ENCODE data around the gene HDAC4.

The HDAC4 gene

GRCh38 chr2:239348563-239349452 lies 52.0 kb downstream of the HDAC4 start:
- no peak for DNase-seq (ENCODE audit: low spot score)

- no peak for DNase-seq (ENCODE audit: low spot score)
These were observed 54.1 kb downstream of the HDAC4 start for GRCh38 chr2:239346676-239347075.

- no peak for DNase-seq (ENCODE audit: low spot score)
These were observed 55.6 kb downstream of the HDAC4 start for GRCh38 chr2:239345251-239345650.

- DNase-seq (ENCODE audit: low spot score), result no peak
These were observed 56.0 kb downstream of the HDAC4 start for GRCh38 chr2:239344857-239345216.

DNA sequence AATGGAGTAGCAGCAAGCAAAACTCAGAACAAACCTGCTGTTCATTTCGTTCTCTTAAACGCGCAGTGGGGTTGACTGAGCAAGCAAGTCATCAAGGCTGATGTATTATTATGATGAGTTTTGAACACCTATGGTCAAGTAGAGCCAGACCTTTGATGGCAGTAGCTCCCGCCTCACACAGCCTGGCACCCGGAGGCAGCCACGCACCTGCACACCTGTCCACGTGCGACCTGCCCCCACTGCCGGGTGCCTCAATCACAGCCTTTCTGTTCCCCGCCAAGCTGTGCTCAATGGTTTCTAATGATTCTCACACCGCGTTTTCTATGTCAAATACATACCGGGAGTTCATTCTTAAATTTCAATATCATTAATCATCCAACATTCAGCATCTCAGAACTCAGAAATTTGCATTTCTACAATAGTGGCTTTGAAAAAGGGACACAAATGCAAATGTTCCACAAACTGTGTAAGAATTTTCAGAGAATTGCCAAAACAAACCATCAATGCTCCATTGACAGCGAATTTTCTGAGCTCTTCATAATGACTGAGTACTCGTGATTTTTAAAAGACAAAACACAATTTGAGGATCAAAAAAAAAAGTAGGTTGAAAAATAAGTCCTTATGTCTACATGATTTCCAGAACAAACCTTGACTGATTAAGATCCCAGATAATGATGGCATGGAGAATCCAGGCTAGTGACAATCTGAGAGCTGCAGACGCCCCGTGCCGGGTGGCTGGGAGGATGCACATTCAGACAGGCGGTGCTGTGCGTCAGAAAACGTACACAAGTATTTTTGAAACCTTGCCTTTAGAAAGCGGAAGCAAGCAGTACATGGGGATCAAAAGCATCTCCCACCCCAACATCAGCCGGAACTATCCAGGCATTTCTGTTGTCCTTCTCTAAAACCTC lies 56.6 kb downstream of the HDAC4 start:
- DNase-seq (ENCODE audit: low spot score), result peak; percentile 60

DNA sequence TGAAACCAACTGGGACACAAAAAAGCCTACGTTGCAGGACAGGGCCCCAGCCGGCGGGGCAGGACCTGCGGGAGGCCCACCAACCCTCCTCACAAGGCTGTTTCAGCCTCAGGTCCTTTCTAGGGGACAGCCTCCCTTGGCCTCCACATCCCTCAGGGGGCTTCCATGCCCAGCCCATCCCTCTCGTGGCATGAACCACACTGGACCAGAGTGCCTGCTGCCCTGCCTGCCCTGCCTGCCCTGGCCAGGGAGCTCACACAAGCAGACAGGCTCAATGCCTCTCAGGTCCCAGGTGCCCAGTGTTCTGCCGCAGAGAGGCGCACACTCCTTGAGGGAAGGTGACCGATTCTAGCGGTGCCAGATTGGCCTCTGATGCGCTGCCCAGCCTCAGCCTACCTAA lies 57.4 kb downstream of the HDAC4 start:
- no peak for DNase-seq (ENCODE audit: low spot score)

- no peak for DNase-seq (ENCODE audit: low spot score)
These were observed 59.0 kb downstream of the HDAC4 start for GRCh38 chr2:239341840-239342239.

DNA sequence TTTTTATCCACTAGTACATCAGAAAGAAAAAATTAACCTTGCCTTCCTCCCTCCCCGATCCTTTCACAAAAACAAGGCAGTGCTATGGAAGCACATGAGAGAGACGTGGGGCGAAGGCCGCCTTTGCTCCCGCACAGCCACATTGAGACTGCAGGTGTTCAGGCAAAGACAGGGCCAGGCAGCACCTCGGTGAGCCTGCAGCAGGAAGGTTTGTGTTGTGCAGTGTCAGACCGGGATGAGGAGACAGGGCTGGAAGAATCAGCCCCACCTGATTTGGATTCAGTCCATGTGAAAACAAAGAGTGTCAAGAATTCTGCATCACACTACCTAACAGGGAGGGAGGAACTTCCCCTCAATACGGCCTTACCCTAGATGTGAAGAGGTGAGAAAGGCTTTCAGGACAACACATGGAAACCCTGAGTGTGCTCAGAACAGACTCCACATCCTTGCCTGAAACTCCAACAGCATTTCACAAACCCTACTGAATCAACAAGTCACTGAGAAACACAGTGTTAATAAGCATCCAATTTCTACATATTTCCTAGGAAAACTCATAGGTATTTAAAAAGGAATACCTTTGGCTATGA lies 59.6 kb downstream of the HDAC4 start:
- no peak for DNase-seq (ENCODE audit: low spot score)

DNA sequence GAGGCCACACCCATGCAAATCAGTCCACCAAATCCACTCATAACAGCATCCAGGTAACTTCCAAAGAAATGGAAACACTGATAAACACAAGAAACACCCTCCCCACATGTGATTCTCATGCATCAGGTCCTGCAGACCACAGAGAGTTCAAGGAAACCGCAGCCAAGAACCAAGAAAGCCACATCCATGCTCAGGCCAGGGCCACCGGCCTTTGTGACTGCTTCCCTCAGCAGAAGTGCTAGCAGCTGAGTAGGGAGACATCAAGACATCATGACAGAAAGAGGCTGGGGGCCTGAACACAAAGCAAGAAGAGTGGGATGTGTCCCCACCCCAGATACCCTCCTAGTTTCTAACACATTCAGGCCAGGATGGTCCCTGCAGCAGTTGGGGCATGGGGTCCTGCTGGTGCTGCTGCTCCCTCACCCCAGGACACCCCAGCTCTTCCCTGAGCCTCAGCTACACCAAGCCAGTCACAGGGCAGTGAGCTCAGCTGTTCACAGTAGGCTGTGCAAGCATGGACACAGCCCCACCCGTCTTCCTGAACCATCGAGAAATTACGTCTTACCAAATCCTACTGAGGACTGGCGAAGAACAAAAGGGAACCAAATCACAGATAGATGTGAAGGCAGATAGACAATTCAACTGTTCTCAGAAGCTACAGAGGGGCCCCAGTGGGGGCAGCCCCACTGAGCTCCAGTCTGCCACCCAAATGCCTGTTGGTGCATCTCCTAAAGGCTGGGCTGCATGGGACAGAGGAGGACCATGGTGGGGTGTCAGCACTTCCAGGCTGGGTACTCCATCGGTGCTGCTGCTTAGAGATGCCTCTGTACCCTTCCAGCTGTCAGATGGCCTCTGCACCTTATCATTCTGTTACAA lies 60.9 kb downstream of the HDAC4 start:
- DNase-seq (ENCODE audit: low spot score), result no peak

DNA sequence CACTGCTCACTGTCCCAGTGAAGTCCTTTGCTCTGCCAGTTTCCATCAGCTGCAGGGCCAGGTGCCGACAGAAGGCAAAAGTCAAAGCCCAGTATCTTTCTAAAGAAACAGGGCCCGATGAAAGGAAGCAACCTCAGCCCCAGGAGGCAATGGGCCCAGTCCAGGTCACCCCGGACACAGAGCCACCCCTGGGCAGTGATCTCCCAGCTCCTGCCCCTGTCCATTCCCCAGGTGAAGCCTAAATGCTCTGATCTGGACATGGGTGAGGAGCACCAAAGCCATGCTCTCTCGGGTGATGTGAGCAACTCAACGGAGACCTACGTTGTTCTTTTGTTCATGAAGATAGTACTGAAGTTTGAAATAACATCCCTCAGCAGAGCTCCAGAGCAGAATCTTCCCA lies 61.6 kb downstream of the HDAC4 start:
- DNase-seq (ENCODE audit: low spot score), result no peak

- no peak for DNase-seq (ENCODE audit: low spot score)
These were observed 62.8 kb downstream of the HDAC4 start for GRCh38 chr2:239337877-239338484.

DNA sequence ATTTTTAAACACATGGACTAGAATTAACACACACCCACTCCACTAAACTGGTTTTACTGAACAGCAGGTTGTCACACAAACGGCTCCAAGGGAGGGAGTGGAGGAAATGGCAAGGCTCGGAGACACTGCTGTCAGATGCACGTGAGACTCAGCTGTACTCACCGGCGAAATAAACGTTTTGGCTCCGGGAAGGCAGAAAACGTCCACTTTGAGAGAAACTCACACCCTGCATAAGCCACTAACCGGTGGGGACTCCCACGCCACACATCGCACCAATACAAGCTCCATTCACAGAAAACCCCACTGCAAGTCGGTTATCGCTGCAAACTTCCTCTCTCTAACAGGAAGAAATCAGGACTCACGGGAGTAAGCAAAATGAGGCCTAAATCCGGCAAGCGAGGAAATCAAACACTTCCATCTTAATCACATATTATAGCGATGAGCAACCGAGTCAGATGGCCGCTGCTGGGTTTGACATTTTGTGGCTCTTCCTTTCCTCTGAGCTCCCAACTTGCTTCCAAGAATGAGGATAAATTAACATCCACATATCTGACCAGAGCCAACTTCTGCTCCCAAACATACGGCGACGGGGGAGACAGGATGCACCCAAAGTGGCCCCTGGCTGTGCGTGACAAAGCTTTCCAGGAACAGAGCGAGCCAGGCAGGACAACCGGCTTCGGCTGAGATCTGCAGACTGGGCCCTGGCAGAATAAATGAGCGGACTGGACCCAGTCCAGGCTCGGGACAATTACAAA lies 63.5 kb downstream of the HDAC4 start:
- no peak for DNase-seq (ENCODE audit: low spot score)

DNA sequence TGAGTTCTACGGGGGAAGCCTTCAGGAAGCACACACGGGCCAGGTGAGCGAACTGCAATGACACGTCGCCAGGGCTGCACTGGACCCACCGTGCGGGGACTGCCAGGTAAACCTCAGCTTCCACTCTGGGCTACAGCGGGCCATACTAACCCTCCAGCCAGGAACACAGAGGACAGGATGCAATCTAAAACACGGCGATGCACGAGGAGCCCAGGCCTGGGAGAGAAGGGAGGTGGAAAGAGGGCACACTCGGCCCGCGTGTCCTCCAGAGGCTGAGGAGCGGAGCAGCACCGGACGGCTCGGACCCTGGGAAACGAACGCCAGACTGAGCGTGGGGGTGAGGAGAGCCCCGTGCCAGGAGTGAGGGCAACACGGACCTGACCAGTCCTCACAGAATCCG lies 69.3 kb downstream of the HDAC4 start:
- DNase-seq (ENCODE audit: low spot score), result no peak

- no peak for DNase-seq (ENCODE audit: low spot score)
These were observed 70.0 kb downstream of the HDAC4 start for GRCh38 chr2:239330836-239331235.

- DNase-seq (ENCODE audit: low spot score), result no peak
These were observed 70.7 kb downstream of the HDAC4 start for GRCh38 chr2:239329972-239330572.

GRCh38 chr2:239329284-239329971 lies 71.4 kb downstream of the HDAC4 start:
- DNase-seq (ENCODE audit: low spot score), result no peak

GRCh38 chr2:239328351-239329191 lies 72.2 kb downstream of the HDAC4 start:
- peak; percentile 56 for DNase-seq (ENCODE audit: low spot score)

DNA sequence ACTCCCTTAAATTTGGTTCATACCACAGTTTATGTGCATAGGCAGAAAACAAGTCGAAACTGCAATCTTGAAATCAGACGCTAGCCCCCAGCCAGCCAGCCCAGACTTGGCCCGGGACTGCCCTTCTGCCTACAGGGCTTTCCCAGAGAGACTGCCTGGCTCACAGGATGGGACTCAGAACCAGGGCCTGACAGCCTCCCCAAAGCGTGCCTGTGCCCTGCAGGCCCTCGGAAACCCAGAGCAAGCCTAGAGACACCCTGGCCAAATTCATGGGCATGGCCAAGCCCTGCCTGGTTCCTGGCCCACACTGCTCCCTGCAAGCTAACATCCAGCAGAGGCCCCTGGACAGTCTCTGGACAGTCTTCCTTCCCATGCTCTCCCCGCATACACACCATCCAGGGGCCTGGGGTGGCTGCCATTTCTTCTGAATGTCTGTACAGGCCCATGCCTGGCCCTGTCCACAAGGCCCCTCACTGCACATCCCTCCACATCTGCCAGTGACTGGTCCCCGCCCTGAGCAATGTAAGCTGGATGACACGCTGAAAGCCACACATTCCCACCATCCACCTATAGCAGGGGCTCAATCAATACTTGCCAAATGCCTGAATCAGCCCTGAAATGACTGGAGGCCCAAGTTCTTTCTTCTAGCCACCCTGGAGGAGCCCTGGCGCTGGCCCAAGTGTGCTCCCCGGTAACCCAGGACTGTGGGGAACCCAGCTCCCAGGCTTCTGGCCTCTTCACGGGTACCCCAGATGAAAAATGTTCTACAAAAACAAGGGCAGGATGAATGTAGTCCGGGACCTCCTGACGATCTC lies 73.1 kb downstream of the HDAC4 start:
- no peak for DNase-seq (ENCODE audit: low spot score)

Measured in putamen (tissue), 1 donor.